HUES6 (cell line): ENCODE data around the gene UNC93B1.
"Not testable (repeated sequence)": the region's sequence is repeated elsewhere in the genome, so short reads cannot be mapped to it uniquely, and the experiment has no call there.

Experiments
- H3K27ac ChIP-seq: 2 replicates; pipeline ENCODE4 v1.7.0; 2013; ENCODE audit warnings: low read depth, mild to moderate bottlenecking, low read length, inconsistent platforms
- H3K27me3 ChIP-seq: 2 replicates; pipeline ENCODE4 v1.6.1; 2013; ENCODE audit warnings: low read length; ENCODE audit not compliant: control insufficient read depth, insufficient read depth
- H3K36me3 ChIP-seq: 2 replicates; pipeline ENCODE4 v1.6.1; 2013; ENCODE audit warnings: low read length; ENCODE audit not compliant: control insufficient read depth, insufficient read depth
- H3K4me1 ChIP-seq: 2 replicates; pipeline ENCODE4 v1.6.1; 2013; ENCODE audit warnings: low read length; ENCODE audit not compliant: control insufficient read depth, insufficient read depth
- H3K4me3 ChIP-seq: 2 replicates; pipeline ENCODE4 v1.5.1; 2013; ENCODE audit warnings: low read depth, low read length
- H3K9ac ChIP-seq: one replicate; pipeline ENCODE4 v1.6.1; 2013; ENCODE audit warnings: mild to moderate bottlenecking, low read length
- H3K9me3 ChIP-seq: 2 replicates; pipeline ENCODE4 v1.6.1; 2013; ENCODE audit warnings: low read depth, low read length; ENCODE audit not compliant: control insufficient read depth, insufficient read depth

Gene UNC93B1

GRCh38 chr11:68002575-68002937 lies 1.3 kb downstream of the UNC93B1 start:
- Histone ChIP-seq H3K9me3 (no peaks in the 10 kb centered on the region), H3K36me3 (no peaks in the 10 kb centered on the region), H3K9ac (no peak overlapping the region), H3K27me3 (peaks cover 3% of the 10 kb centered on the region; the same call in 1 of the 2 replicates), H3K27ac (no peak overlapping the region), H3K4me1 (peaks cover 14% of the 10 kb centered on the region), H3K4me3 (peak overlapping the region; percentile 68; the same call in 1 of the 2 replicates)

- H3K27ac ChIP-seq = no peak overlapping the region
- H3K4me1 ChIP-seq = peaks cover 19% of the 10 kb centered on the region
- H3K36me3 ChIP-seq = no peaks in the 10 kb centered on the region
- H3K27me3 ChIP-seq = peaks cover 3% of the 10 kb centered on the region; the same call in 1 of the 2 replicates
- H3K9me3 ChIP-seq = no peaks in the 10 kb centered on the region
- no peak overlapping the region for H3K9ac ChIP-seq
- no peak overlapping the region for H3K4me3 ChIP-seq
Observed at GRCh38 chr11:67999704-68000103, 4.2 kb downstream of the UNC93B1 start.

GRCh38 chr11:67999201-67999629 lies 4.7 kb downstream of the UNC93B1 start:
- H3K4me3 ChIP-seq = no peak overlapping the region
- H3K9ac ChIP-seq = no peak overlapping the region
- no peaks in the 10 kb centered on the region for H3K36me3 ChIP-seq
- H3K27ac ChIP-seq = no peak overlapping the region
- no peaks in the 10 kb centered on the region for H3K9me3 ChIP-seq
- H3K4me1 ChIP-seq = peaks cover 14% of the 10 kb centered on the region
- H3K27me3 ChIP-seq = peaks cover 3% of the 10 kb centered on the region; the same call in 1 of the 2 replicates

- Histone ChIP-seq H3K36me3 (no peaks in the 10 kb centered on the region), H3K4me1 (peaks cover 12% of the 10 kb centered on the region), H3K4me3 (no peak overlapping the region), H3K9me3 (no peaks in the 10 kb centered on the region), H3K9ac (no peak overlapping the region), H3K27me3 (peaks cover 3% of the 10 kb centered on the region; the same call in 1 of the 2 replicates), H3K27ac (no peak overlapping the region)
Observed at GRCh38 chr11:67998150-67999045, 5.5 kb downstream of the UNC93B1 start.

- H3K27me3 ChIP-seq = no peaks in the 10 kb centered on the region; the same call in 1 of the 2 replicates
- H3K4me1 ChIP-seq = peaks cover 9% of the 10 kb centered on the region; the same call in 1 of the 2 replicates
- H3K9ac ChIP-seq = no peak overlapping the region
- H3K27ac ChIP-seq = no peak overlapping the region
- no peak overlapping the region; the same call in 1 of the 2 replicates for H3K4me3 ChIP-seq
- no peaks in the 10 kb centered on the region for H3K36me3 ChIP-seq
- H3K9me3 ChIP-seq = no peaks in the 10 kb centered on the region
Observed at GRCh38 chr11:67997475-67997921, 6.4 kb downstream of the UNC93B1 start.

- H3K9me3 ChIP-seq = no peaks in the 10 kb centered on the region
- H3K27me3 ChIP-seq = peaks cover 1% of the 10 kb centered on the region
- no peaks in the 10 kb centered on the region for H3K36me3 ChIP-seq
- peak overlapping the region; percentile 86 for H3K4me3 ChIP-seq
- peaks cover 9% of the 10 kb centered on the region; the same call in 1 of the 2 replicates for H3K4me1 ChIP-seq
- no peak overlapping the region for H3K9ac ChIP-seq
- no peak overlapping the region for H3K27ac ChIP-seq
Observed at GRCh38 chr11:67996622-67997474, 7.0 kb downstream of the UNC93B1 start.

- H3K9me3 ChIP-seq = no peaks in the 10 kb centered on the region
- H3K36me3 ChIP-seq = no peaks in the 10 kb centered on the region
- H3K9ac ChIP-seq = no peak overlapping the region
- peaks cover 9% of the 10 kb centered on the region; the same call in 1 of the 2 replicates for H3K4me1 ChIP-seq
- H3K4me3 ChIP-seq = no peak overlapping the region
- no peak overlapping the region for H3K27ac ChIP-seq
- H3K27me3 ChIP-seq = peaks cover 3% of the 10 kb centered on the region
Observed at GRCh38 chr11:67996051-67996450, 7.8 kb downstream of the UNC93B1 start.

GRCh38 chr11:67995579-67995978 lies 8.3 kb downstream of the UNC93B1 start:
- not testable (repeated sequence) for H3K4me1 ChIP-seq, H3K27ac ChIP-seq, H3K27me3 ChIP-seq, H3K36me3 ChIP-seq, H3K9ac ChIP-seq, H3K9me3 ChIP-seq, H3K4me3 ChIP-seq

- H3K27me3 ChIP-seq, H3K4me1 ChIP-seq, H3K4me3 ChIP-seq, H3K36me3 ChIP-seq, H3K9ac ChIP-seq, H3K27ac ChIP-seq, H3K9me3 ChIP-seq: not testable (repeated sequence)
Observed at GRCh38 chr11:67995129-67995528, 8.8 kb downstream of the UNC93B1 start.

GRCh38 chr11:67994387-67994786 lies 9.5 kb downstream of the UNC93B1 start:
- not testable (repeated sequence) for H3K27ac ChIP-seq, H3K27me3 ChIP-seq, H3K9me3 ChIP-seq

GRCh38 chr11:67993821-67994220 lies 10.1 kb downstream of the UNC93B1 start:
- not testable (repeated sequence) for H3K4me3 ChIP-seq, H3K36me3 ChIP-seq, H3K27ac ChIP-seq, H3K9ac ChIP-seq, H3K27me3 ChIP-seq, H3K9me3 ChIP-seq, H3K4me1 ChIP-seq

More at GRCh38 chr11:67994387-67994786, 9.5 kb downstream of the UNC93B1 start:
- not testable (repeated sequence) for H3K4me3 ChIP-seq, H3K9ac ChIP-seq, H3K4me1 ChIP-seq, H3K36me3 ChIP-seq
